Measurements from ENCODE around the gene CUBN.

Gene CUBN

GRCh38 chr10:16905320-16905719 lies 224.3 kb downstream of the CUBN start:
- DNase-seq, result no peak

GRCh38 chr10:16904639-16905061 lies 225.0 kb downstream of the CUBN start:
- DNase-seq, result no peak

- no peak for DNase-seq
These were observed 225.6 kb downstream of the CUBN start for GRCh38 chr10:16904049-16904448.

- no peak for DNase-seq
These were observed 227.0 kb downstream of the CUBN start for GRCh38 chr10:16902606-16903005.

- no peak for DNase-seq
These were observed 228.5 kb downstream of the CUBN start for GRCh38 chr10:16901106-16901505.

- no peak for DNase-seq
These were observed 232.6 kb downstream of the CUBN start for GRCh38 chr10:16896993-16897392.

- DNase-seq, result no peak
These were observed 234.8 kb downstream of the CUBN start for GRCh38 chr10:16894821-16895220.

- no peak for DNase-seq
These were observed 235.9 kb downstream of the CUBN start for GRCh38 chr10:16893664-16894063.

GRCh38 chr10:16891375-16892313 lies 238.0 kb downstream of the CUBN start:
- DNase-seq, result no peak

- DNase-seq, result no peak
These were observed 238.9 kb downstream of the CUBN start for GRCh38 chr10:16890691-16891090.

- DNase-seq, result no peak
These were observed 242.0 kb downstream of the CUBN start for GRCh38 chr10:16887565-16887964.

GRCh38 chr10:16886031-16886430 lies 243.6 kb downstream of the CUBN start:
- DNase-seq, result no peak

GRCh38 chr10:16884497-16884896 lies 245.1 kb downstream of the CUBN start:
- no peak for DNase-seq

GRCh38 chr10:16883084-16883483 lies 246.5 kb downstream of the CUBN start:
- no peak for DNase-seq

GRCh38 chr10:16870331-16870730 lies 259.3 kb downstream of the CUBN start:
- DNase-seq, result no peak

GRCh38 chr10:16867990-16868389 lies 261.6 kb downstream of the CUBN start:
- DNase-seq, result no peak

- DNase-seq, result no peak
These were observed 262.1 kb downstream of the CUBN start for GRCh38 chr10:16867556-16867955.

- DNase-seq, result no peak
These were observed 262.9 kb downstream of the CUBN start for GRCh38 chr10:16866541-16867275.

GRCh38 chr10:16865766-16866165 lies 263.8 kb downstream of the CUBN start:
- no peak for DNase-seq

- DNase-seq, result no peak
These were observed 265.8 kb downstream of the CUBN start for GRCh38 chr10:16863766-16864165.

GRCh38 chr10:16857419-16857818 lies 272.2 kb downstream of the CUBN start:
- no peak for DNase-seq

- DNase-seq, result no peak
These were observed 273.0 kb downstream of the CUBN start for GRCh38 chr10:16856567-16856966.

GRCh38 chr10:16856092-16856491 lies 273.5 kb downstream of the CUBN start:
- no peak for DNase-seq

- no peak for DNase-seq
These were observed 275.0 kb downstream of the CUBN start for GRCh38 chr10:16854623-16855022.
